Measurements from ENCODE around the gene MYO1D. TPM values are rescaled to one million over a fixed set of nuclear protein-coding genes. Genes with fewer than 3 reads are reported as not detected.
"Not testable (repeated sequence)": the region's sequence is repeated elsewhere in the genome, so short reads cannot be mapped to it uniquely, and the experiment has no call there.

The MYO1D gene
- polyA plus RNA-seq, 4 donors, result 62.9 to 80.1 (median 73.6) TPM

GRCh38 chr17:32527146-32527545 lies 349.8 kb downstream of the MYO1D start:
- Histone ChIP-seq H3K36me3 (ENCODE audit: control insufficient read depth in 3 of 3, insufficient read depth in 2 of 3, low read depth in 1 of 3, low read length in 3 of 3) (peaks cover 0 to 33% (median 0%) of the 10 kb centered on the region in 3 donors), H3K27ac (ENCODE audit: low read depth in 1 of 3, low read length in 2 of 3) (no peak overlapping the region), H3K27me3 (ENCODE audit: control insufficient read depth in 3 of 3, insufficient read depth in 3 of 3, low read length in 3 of 3) (no peaks in the 10 kb centered on the region), H3K9me3 (ENCODE audit: control insufficient read depth in 2 of 2, insufficient read depth in 1 of 2, low read depth in 1 of 2, low read length in 1 of 2) (no peaks in the 10 kb centered on the region), H3K4me3 (ENCODE audit: low read depth in 1 of 3, low read length in 3 of 3) (no peak overlapping the region), H3K4me1 (ENCODE audit: control insufficient read depth in 3 of 3, insufficient read depth in 2 of 3, low read depth in 1 of 3, low read length in 2 of 3) (no peaks in the 10 kb centered on the region)
- no peak for DNase-seq
- 94 to 97% (median 96%) methylated on average over 4 of the region's 4 CpGs for WGBS, 3 donors
- no peak for FAIRE-seq

- peaks cover 0 to 30% (median 0%) of the 10 kb centered on the region in 3 donors for H3K36me3 ChIP-seq (ENCODE audit: control insufficient read depth in 3 of 3, insufficient read depth in 2 of 3, low read depth in 1 of 3, low read length in 3 of 3)
- DNase-seq (no peak), FAIRE-seq (no peak)
- 50 to 72% (median 65%) methylated on average over 4 of the region's 4 CpGs for WGBS, 3 donors
- H3K27me3 ChIP-seq (ENCODE audit: control insufficient read depth in 3 of 3, insufficient read depth in 3 of 3, low read length in 3 of 3), result no peaks in the 10 kb centered on the region
- H3K9me3 ChIP-seq (ENCODE audit: control insufficient read depth in 2 of 2, insufficient read depth in 1 of 2, low read depth in 1 of 2, low read length in 1 of 2), result no peaks in the 10 kb centered on the region
- H3K4me3 ChIP-seq (ENCODE audit: low read depth in 1 of 3, low read length in 3 of 3), result no peak overlapping the region
- no peak overlapping the region for H3K27ac ChIP-seq (ENCODE audit: low read depth in 1 of 3, low read length in 2 of 3)
- peaks cover 0 to 4% (median 3%) of the 10 kb centered on the region in 3 donors for H3K4me1 ChIP-seq (ENCODE audit: control insufficient read depth in 3 of 3, insufficient read depth in 2 of 3, low read depth in 1 of 3, low read length in 2 of 3)
Measured at GRCh38 chr17:32525122-32525521, 351.8 kb downstream of the MYO1D start.

- not testable (repeated sequence) for FAIRE-seq; H3K9me3 ChIP-seq (ENCODE audit: control insufficient read depth in 2 of 2, insufficient read depth in 1 of 2, low read depth in 1 of 2, low read length in 1 of 2); H3K4me1 ChIP-seq (ENCODE audit: control insufficient read depth in 3 of 3, insufficient read depth in 2 of 3, low read depth in 1 of 3, low read length in 2 of 3); H3K27ac ChIP-seq (ENCODE audit: low read depth in 1 of 3, low read length in 2 of 3); H3K27me3 ChIP-seq (ENCODE audit: control insufficient read depth in 3 of 3, insufficient read depth in 3 of 3, low read length in 3 of 3); H3K4me3 ChIP-seq (ENCODE audit: low read depth in 1 of 3, low read length in 3 of 3); DNase-seq
- peaks cover 0 to 27% (median 0%) of the 10 kb centered on the region in 3 donors for H3K36me3 ChIP-seq (ENCODE audit: control insufficient read depth in 3 of 3, insufficient read depth in 2 of 3, low read depth in 1 of 3, low read length in 3 of 3)
- WGBS, 3 donors, result 86 to 95% (median 86%) methylated on average over 5 to 6 of the region's 6 CpGs
Measured at GRCh38 chr17:32524553-32524880, 352.4 kb downstream of the MYO1D start.

GRCh38 chr17:32523827-32524552 lies 352.9 kb downstream of the MYO1D start:
- Histone ChIP-seq H3K4me3 (ENCODE audit: low read depth in 1 of 3, low read length in 3 of 3) (no peak overlapping the region), H3K4me1 (ENCODE audit: control insufficient read depth in 3 of 3, insufficient read depth in 2 of 3, low read depth in 1 of 3, low read length in 2 of 3) (peaks cover 0 to 10% (median 3%) of the 10 kb centered on the region in 3 donors), H3K9me3 (ENCODE audit: control insufficient read depth in 2 of 2, insufficient read depth in 1 of 2, low read depth in 1 of 2, low read length in 1 of 2) (no peaks in the 10 kb centered on the region), H3K36me3 (ENCODE audit: control insufficient read depth in 3 of 3, insufficient read depth in 2 of 3, low read depth in 1 of 3, low read length in 3 of 3) (peaks cover 0 to 22% (median 0%) of the 10 kb centered on the region in 3 donors), H3K27me3 (ENCODE audit: control insufficient read depth in 3 of 3, insufficient read depth in 3 of 3, low read length in 3 of 3) (no peaks in the 10 kb centered on the region), H3K27ac (ENCODE audit: low read depth in 1 of 3, low read length in 2 of 3) (no peak overlapping the region)
- no peak for FAIRE-seq
- DNase-seq, result peak in 1 of 2 donors; percentile 16
- WGBS, 3 donors, result 75 to 88% (median 78%) methylated on average over 12 of the region's 12 CpGs

GRCh38 chr17:32523017-32523680 lies 353.8 kb downstream of the MYO1D start:
- FAIRE-seq, result no peak
- WGBS, 3 donors, result 70 to 89% (median 84%) methylated on average over 11 of the region's 11 CpGs
- no peaks in the 10 kb centered on the region for H3K9me3 ChIP-seq (ENCODE audit: control insufficient read depth in 2 of 2, insufficient read depth in 1 of 2, low read depth in 1 of 2, low read length in 1 of 2)
- H3K4me3 ChIP-seq (ENCODE audit: low read depth in 1 of 3, low read length in 3 of 3), result no peak overlapping the region
- peaks cover 0 to 12% (median 6%) of the 10 kb centered on the region in 3 donors for H3K4me1 ChIP-seq (ENCODE audit: control insufficient read depth in 3 of 3, insufficient read depth in 2 of 3, low read depth in 1 of 3, low read length in 2 of 3)
- peaks cover 0 to 16% (median 0%) of the 10 kb centered on the region in 3 donors for H3K36me3 ChIP-seq (ENCODE audit: control insufficient read depth in 3 of 3, insufficient read depth in 2 of 3, low read depth in 1 of 3, low read length in 3 of 3)
- H3K27me3 ChIP-seq (ENCODE audit: control insufficient read depth in 3 of 3, insufficient read depth in 3 of 3, low read length in 3 of 3), result no peaks in the 10 kb centered on the region
- peak overlapping the region in 1 of 3 donors; percentile 0 for H3K27ac ChIP-seq (ENCODE audit: low read depth in 1 of 3, low read length in 2 of 3)
- DNase-seq, result peak in 1 of 2 donors; percentile 50

GRCh38 chr17:32520737-32521404 lies 356.1 kb downstream of the MYO1D start:
- H3K27me3 ChIP-seq (ENCODE audit: control insufficient read depth in 3 of 3, insufficient read depth in 3 of 3, low read length in 3 of 3), result no peaks in the 10 kb centered on the region
- H3K4me3 ChIP-seq (ENCODE audit: low read depth in 1 of 3, low read length in 3 of 3), result no peak overlapping the region
- H3K9me3 ChIP-seq (ENCODE audit: control insufficient read depth in 2 of 2, insufficient read depth in 1 of 2, low read depth in 1 of 2, low read length in 1 of 2), result no peaks in the 10 kb centered on the region
- DNase-seq (no peak), FAIRE-seq (no peak)
- H3K36me3 ChIP-seq (ENCODE audit: control insufficient read depth in 3 of 3, insufficient read depth in 2 of 3, low read depth in 1 of 3, low read length in 3 of 3), result peaks cover 0 to 10% (median 0%) of the 10 kb centered on the region in 3 donors
- 95 to 98% (median 96%) methylated on average over 9 of the region's 9 CpGs for WGBS, 3 donors
- H3K27ac ChIP-seq (ENCODE audit: low read depth in 1 of 3, low read length in 2 of 3), result peak overlapping the region in 1 of 3 donors; percentile 27
- H3K4me1 ChIP-seq (ENCODE audit: control insufficient read depth in 3 of 3, insufficient read depth in 2 of 3, low read depth in 1 of 3, low read length in 2 of 3), result peaks cover 0 to 12% (median 6%) of the 10 kb centered on the region in 3 donors

GRCh38 chr17:32520104-32520701 lies 356.7 kb downstream of the MYO1D start:
- peaks cover 0 to 12% (median 6%) of the 10 kb centered on the region in 3 donors for H3K4me1 ChIP-seq (ENCODE audit: control insufficient read depth in 3 of 3, insufficient read depth in 2 of 3, low read depth in 1 of 3, low read length in 2 of 3)
- H3K27ac ChIP-seq (ENCODE audit: low read depth in 1 of 3, low read length in 2 of 3), result peak overlapping the region in 2 of 3 donors; percentile 35 to 62
- H3K36me3 ChIP-seq (ENCODE audit: control insufficient read depth in 3 of 3, insufficient read depth in 2 of 3, low read depth in 1 of 3, low read length in 3 of 3), result peaks cover 0 to 6% (median 0%) of the 10 kb centered on the region in 3 donors
- no peaks in the 10 kb centered on the region for H3K9me3 ChIP-seq (ENCODE audit: control insufficient read depth in 2 of 2, insufficient read depth in 1 of 2, low read depth in 1 of 2, low read length in 1 of 2)
- H3K4me3 ChIP-seq (ENCODE audit: low read depth in 1 of 3, low read length in 3 of 3), result no peak overlapping the region
- FAIRE-seq, result no peak
- H3K27me3 ChIP-seq (ENCODE audit: control insufficient read depth in 3 of 3, insufficient read depth in 3 of 3, low read length in 3 of 3), result no peaks in the 10 kb centered on the region
- 39 to 58% (median 48%) methylated on average over 17 of the region's 17 CpGs for WGBS, 3 donors
- peak; percentile 58 to 72 for DNase-seq

Data from small intestine (tissue), 7 donors.